NCI-H2107 treated with DMSO at 0.1 percent for 48 hours (cell line): ENCODE measurements around the gene ADTRP.

Experiments
- DNase-seq: peaks from one replicate; lab custom pipeline; 2025; ENCODE audit not compliant: unreplicated experiment; lab: John Stamatoyannopoulos, UW

Gene ADTRP

DNA sequence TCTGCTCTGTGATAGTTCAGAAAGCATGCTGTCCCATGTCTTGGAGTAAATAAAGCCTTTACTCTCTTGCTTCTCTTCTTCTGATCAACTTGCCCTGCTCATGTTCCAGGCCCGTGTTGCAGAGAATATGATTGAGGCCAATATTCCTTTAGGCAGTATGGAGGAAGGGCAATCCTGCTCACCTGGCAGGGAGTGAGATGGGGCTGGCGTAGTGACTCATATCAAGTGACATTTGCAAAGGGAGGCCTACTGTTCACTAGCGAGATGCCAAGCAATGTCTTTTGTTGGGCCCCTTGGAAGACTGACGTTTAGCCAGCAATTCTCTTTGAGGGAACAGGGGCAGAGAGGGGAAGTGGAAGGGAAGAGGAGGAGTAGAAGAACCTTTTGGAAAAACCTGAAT, 19.7 kb downstream of the ADTRP start:
- DNase-seq: no peak

DNA sequence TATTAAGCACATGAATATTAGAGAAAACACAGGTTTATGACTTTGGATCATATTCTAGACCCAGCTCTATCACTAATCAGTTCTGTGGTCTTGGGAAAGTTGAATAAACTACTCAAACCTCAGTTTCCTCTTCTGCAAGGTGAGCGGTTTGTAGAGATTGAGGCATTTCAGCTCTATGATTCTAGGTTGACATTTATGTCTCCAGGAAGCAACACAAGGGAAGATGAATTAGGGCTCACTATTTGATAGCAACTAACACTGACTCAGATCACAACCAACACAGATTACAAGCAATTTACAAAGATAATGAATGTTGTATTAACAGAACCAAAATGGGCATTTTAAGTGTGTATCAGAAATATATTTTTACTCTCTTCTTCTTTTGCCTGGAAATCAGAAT, 21.9 kb downstream of the ADTRP start:
- DNase-seq: no peak

DNA sequence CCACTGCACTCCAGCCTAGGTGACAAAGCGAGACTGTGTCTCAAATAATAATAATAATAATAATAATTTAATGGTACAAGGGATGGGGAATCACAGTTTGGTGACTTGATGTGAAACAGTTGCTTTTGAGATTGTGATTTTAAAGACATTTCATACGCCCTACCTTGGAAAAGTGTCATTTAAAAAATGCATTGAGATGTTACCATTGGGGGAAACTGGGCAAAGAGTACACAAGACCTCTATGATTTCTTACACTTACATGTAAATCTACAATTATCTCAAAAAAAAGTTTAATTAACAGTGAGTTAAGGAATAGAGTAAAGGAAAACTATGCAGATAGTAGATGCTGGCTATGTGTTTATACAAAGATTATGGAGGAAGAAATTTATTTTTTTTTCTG, 22.3 kb downstream of the ADTRP start:
- DNase-seq: no peak

DNA sequence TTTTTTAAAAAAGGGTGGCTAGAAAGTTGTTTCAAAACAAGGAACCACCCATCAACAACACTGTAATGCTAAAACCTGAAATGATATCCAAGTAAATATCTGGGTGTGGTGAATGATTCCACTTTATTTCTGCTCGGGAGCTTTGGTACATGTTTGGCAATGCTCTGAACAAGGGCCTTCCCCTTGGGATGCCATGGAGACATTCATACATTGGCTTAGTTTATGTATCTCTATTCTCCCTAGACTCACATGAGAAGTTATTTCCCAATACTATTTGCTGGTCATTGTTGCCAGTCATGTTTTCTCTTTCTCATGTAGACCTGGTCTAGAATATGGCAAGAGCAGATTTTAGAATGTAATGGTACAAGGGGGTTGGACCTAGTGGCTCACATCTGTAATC, 22.9 kb downstream of the ADTRP start:
- no peak for DNase-seq

DNA sequence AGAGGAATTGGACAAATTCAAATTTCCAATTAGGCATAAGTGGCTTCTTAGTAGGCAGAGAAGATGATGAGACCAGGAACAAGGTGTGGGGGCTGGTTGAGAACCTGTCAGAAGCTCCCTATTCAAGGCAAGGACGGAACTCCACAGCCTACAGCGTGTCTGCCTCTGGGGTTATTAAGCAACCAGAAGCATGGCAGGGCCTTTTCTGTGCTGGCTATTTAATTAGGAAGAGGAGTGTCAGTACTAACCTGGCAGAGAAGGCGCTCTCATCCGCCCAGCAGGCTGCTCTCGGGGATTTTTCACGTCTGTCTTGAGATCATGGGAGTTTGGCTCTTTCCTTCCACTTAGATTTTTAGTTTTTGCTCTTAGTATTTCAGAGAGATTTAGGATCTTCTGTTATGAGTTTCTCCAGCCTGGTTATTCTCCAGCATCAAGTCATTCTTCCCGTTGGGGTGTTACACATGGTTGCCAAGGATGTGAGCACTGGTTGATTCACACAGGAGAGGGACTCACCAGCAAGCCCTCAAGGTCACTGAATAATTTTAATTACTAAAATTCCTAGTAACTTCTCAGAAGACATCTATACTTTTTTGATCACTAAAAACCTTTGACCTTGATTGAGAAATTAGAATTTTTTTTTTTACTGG, 23.9 kb downstream of the ADTRP start:
- DNase-seq: no peak

DNA sequence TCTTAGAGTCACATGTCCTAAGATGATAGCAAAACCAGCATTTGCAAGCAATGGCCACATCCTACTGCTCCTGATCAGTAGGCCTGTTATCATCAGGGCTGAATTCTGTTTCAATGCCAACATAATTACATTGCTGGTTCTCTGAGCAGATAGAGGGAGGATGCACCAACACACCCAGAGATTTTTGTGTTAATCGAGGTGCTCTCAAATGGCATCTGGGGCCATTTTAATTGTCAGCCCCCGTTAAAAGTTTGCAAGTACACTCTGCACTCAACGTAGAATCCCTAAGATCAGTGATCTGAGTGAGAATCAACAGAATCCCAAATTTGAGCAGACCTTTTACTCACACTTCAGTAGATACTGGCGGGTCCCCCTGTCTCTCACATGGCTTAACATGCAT, 24.8 kb downstream of the ADTRP start:
- no peak for DNase-seq

DNA sequence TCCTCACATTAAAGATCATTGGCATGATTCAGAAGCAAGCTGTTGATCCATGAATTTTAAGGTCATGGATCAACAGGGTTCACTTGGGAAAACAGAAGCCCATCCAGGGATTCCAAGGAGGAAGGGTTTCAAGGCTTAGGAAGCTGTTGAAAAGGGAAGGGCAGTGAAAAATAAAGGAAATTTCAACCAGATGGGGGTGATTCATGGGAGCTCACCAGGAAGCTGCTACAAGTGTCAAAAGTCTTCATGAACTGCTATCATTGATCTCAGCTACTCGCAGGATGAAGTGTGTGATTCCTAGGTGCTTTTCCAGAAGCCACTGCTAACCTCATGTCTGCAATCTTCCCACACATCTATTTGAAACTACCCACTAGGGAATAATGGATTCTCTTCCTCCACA, 26.2 kb downstream of the ADTRP start:
- no peak for DNase-seq

DNA sequence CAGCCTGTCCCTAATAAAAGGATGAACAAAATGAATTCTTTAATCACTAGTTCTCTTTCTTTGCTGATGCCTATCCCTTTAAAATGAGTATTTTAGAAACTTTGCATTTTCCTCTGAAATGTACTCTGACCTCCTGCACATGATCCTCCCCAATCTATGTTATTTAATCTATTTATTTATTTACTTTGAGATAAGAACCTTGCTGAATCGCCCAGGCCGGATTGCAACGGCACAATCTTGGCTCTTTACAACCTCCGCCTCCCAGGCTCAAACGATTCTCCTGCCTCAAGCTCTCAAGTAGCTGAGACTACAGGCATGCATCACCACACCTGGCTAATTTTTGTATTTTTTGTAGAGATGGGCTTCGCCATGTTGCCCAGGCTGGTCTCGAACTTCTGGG, 27.9 kb downstream of the ADTRP start:
- DNase-seq: no peak

DNA sequence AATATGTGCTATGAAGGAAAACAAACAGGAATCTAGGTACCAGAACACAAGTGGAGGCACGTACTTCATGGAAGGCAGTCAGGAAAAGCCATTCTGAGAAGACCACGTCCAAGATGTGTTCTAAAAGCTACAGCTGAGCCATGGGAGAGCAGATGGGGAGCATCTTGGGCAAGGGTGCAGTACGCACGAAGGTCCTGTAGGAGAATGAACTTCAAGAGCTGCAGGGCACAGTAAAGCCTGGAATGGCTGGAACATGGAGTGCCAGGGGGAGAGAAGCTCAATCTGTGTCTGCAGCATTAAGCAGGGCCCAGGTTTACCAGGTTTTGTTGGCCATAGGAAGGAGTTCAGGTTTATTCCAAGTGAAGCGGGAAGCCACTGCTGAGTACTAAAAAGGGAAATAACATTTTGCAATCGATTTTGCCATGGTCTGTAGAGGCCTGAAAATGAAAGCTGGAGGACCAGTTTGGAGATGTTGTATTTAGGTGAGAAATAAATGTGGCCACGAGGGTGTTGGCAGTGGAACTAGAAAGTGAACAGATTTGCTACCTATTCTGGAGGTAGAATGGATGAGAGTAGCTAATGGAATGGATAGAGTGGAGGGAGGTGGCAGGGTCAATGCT, 29.9 kb downstream of the ADTRP start:
- DNase-seq: no peak

DNA sequence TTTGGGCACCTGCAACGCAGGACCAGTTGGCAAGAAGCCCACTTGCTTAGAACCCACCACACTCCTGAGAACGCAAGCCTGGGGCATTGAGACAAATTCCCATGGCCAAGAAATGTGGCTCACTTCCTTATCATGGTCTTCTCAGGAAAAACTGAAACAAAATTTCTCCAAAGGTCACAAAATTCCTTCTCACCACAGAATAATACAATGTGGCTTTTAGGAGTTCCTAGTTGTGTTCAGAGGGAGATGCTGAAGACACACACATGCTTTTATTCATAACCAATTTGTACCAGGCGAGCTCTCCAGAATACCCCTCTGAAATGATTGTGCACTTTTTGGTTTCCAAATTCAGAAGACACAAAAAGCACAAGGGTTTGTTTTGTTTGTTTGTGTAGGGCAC, 31.6 kb downstream of the ADTRP start:
- DNase-seq: no peak

DNA sequence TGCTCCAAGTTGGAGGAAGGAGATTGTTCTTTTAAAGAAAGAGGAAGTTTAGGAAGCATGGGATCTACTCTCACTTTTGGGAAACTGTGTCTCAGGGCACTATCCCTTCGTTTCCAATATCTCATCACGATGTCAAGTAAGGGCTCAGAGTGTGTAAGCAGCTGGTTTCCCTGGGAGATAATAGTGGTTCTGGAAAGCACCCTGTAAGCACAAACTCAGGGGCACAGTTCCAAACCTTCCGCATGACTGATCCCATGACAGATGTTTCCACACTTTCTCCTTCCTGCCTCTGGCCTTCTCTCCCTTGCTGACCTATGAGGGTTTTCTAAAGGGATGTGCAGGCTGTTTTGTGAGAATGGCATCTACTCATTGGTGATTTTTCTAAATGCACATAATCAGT, 33.9 kb downstream of the ADTRP start:
- no peak for DNase-seq

DNA sequence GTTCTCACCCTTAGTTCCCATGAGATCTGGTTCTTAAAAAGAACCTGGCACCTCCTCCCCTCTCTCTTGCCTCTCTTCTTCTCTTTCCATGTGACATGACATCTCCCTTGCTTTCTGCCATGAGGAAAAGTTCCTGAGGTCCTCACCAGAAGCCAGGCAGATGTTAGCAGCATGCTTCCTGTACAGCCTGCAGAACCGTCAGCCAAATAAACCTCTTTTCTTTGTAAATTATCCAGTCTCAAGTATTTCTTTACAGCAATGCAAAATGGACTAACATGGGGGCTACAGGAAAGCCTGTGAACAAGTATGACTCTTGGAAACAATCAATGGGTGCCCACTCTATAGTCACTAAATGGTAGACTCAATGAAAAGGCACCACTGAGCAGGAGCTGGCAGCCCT, 34.5 kb downstream of the ADTRP start:
- DNase-seq: no peak

DNA sequence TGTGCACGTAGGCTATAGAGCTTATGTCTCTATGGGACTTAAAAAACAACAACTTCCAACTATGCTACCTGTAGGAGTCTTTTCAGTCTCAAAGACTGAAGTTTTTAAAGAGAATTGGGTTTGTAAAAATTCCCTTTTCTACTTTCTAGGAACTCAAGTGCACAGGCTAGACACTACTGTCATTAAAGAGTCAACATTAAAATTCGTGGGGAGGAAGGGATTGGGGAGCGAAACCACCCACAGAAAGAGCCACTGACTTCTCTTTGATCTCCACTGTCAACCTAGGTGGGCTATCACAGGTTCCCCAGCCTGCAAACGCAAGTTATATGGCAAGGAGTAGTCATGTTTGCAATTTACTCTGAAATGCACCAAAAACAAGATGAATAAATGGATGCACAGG, 37.7 kb downstream of the ADTRP start:
- DNase-seq: no peak

DNA sequence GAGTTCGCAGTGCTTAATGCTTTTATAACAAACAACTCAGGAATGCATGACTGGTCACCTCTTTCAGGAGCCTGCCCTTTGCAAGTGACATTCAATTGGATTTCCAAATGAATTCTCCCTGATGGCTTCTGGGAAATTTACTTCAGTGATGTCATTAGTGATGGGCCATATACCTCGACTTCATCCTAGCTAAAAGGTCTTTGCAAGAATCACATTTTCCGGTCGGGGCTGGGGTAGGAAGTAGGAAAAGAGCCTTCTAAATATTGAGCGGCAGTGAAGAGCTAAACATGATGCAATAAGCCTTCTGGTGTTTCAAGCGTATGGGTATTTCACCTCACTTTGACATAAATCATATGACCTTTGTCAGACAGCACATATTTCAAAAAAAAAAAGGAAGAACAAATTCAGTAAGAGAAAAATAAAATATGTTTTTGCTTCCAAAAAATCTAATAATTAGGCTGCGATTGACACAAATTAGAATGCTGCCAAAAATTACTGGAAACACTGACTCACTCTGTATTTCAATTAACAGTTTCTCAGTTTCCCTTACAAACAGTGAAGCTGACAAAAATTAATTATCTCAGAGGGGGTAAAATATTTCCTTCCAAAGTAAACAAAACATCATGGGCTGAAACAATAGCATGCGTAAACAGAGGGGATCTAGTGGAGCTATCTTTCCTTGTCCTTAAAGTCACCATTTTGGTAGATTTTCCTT, 39.8 kb downstream of the ADTRP start:
- DNase-seq: no peak

DNA sequence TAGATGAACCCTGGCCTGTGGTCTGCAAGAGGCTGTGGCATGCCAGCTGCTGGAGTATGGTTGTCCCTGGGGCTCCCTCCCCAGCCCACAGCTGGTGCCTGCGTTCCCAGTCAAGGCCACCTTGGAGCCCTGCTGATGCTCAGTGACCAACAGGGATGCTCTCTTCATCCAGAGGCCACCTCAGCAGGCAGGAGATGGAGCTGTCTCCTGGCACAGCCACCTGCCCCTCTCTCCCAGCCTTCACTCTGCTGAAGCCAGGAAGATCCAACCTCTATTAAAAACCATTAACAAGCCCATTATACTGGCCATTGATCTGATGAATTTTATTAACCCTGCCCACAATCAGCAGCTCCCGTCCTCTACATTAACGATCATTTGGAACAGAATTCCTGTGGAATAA, 40.4 kb downstream of the ADTRP start:
- DNase-seq: no peak

DNA sequence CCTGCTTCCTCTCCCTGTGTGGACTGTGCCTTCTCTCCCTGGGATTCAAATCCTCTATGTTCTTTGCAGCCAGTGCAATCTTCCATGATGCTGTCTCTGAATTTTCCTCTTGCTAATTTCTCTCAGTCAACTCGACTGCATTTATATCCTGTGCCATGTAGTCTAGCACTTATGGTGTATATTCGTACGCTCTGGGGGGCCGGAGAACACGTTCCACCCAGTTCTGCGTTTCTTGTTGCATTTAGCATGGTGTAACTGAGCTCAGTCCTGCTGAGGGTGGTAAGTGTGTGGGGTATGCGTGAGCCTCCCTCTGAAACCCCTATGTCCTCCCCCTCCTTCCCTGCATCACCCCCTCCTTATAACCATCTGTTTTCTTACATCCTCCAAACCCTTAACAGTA, 42.0 kb downstream of the ADTRP start:
- no peak for DNase-seq

DNA sequence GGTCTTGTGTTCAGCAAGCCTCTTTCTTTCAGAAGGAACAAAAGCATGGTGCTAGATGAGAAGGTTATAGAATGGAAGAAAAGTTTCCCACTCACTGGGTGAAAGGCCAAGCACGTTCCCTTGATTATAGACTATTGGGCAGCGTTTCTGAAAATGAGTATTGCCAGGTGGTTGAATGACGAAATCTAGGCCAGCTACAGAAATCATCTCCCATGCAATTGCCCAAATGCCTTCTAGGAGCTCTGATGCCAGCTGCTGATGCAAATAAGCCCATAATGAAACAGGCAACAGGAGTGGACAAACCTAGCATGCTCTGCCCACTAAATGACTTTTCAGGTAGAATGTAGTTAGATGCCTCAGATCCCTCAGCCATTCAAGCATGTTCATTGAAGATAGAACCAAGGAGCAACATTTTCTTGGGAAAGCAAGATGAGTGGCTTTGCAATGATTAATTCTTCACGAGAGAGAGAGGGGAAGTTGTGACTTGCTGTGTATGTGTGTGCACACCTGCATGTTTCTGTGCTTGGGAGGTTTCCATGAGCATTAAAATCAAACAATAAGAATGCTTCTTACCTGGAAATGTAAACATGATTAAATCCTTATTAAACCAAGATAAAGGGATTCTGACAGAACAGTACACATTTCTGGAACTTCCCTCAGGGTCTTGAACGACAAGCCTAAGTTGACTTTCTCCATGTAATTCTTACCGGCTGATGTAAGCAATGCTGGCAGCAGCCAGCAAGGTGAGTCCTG, 43.6 kb downstream of the ADTRP start:
- DNase-seq: no peak

DNA sequence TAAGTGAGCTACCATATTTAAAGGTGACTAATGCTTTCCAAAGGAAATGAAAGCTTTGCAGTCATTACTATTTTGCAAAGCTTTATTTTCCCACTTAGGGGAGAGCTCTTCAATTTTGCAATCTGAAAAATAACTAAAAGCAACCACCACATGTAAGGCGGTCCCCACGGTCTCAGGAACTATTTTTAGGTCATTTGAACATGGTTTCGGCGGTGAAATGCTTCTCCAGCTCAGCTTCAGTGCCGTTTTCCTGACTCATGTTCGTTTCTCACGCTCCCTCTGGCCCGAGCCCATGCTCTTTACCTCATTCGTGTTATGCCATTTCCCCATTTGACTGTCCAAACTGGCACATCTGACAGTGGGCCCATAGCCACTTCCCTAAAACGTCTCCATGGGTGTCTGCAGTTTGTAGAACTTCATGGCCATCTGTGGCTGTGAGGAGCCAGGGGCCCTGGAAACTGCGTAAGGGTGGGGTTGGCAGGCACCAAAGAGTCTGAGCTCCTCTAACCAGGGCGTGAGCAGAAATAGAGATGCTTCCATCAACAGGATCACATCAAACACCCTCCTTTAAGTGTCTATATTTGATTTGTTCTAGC, 46.5 kb downstream of the ADTRP start:
- DNase-seq: no peak

DNA sequence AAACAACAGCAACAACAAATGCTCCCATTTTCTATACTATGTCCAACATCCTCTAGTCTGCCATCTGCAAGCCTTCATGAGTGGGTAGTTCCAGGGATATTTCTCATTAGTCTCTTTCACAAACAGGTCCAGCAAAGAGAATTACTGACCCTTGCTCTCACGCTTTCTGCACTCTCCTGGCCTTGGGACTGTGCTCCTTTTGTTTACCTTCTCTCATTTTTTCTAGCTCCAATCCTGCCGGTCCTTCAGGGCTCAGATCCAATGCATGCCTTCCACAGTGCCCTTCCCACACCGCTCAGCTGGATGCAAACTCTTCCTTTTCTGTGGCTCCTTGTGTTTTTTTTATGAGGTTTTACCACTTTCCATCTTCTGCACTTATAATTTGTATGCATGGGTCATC, 47.2 kb downstream of the ADTRP start:
- no peak for DNase-seq

DNA sequence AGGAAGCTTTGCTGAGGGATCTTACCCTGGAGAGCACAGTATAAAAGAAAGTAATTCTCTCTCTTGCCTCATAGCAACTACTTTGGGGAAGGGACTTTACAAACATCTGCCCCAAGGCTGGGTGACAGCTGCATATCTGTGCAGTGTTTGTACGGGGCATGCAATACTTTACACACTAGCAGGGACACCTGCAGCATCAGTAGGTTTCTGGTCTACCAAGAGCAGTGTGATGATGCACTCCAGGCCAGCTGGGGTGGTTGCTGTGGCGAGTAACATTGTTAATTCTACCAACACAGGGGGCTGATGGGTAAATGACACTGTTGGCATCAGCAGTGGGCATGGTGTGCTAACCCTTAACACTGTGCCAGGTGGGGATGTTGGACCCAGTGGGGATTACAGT, 48.0 kb downstream of the ADTRP start:
- no peak for DNase-seq

DNA sequence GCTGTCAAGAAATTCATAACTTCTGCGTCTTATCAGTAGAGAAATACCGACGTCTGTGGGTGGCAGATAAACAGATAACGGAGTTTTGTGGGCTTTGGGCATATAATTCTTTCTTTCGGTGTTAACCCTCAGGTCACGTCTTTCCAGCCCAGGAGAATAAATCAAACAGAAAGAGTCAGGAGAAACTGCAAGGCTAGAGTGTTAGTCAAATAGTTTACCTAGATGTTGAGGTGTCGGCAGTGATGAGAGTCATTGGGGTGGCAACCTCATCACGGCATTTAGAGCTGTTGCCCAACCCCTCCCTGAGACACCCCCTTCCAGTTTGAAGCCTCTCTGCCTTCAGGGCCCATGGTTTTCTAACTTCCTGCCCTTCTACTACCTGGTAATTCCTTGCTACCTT, 49.5 kb downstream of the ADTRP start:
- DNase-seq: no peak
